K562 (cell line): ENCODE results near the gene TOMT. TPM values are rescaled to one million over a fixed set of nuclear protein-coding genes. Genes with fewer than 3 reads are reported as not detected.

Experiments
- ATAC-seq: fragments of 200-7000 bp; cut with Tn5 transposase; 3 replicates; pipeline ENCODE4 v1.9.1; 2020; ENCODE audit warnings: moderate library complexity
- BruUV-seq: library from RNA; stranded (reverse); fragments of 400-500 nt; replicated peaks from 2 replicates; lab custom pipeline; 2021; lab: Mats Ljungman, UMichigan
- CTCF ChIA-PET: fragments of 300-600 bp; formaldehyde crosslinking; extraction: SDS; loops from one replicate; lab custom pipeline; 2021; ENCODE audit warnings: low intra/inter-chr PET ratio; lab: Yijun Ruan, JAX
- POLR2A ChIA-PET: fragments of 300-600, 350-650 bp; sonication (Branson Sonifier 250); formaldehyde crosslinking; extraction: SDS; loops from one replicate; lab custom pipeline; 2021; ENCODE audit warnings: antibody characterized with exemption, inconsistent platforms; lab: Yijun Ruan, JAX
- DNase-seq, 4 experiments: peaks; one replicate each; pipeline versions ENCODE4 v3.0.0 to v3.0.0-alpha.2; 2011 to 2018; ENCODE audit warnings: low spot score in 3 of 4, mixed read lengths in 3 of 4; ENCODE audit errors: extremely low read depth in 1 of 4
- FAIRE-seq: peaks from 2 replicates; lab custom pipeline; 2011; peaks lifted over from hg19 to GRCh38; lab: Jason Lieb, UNC
- H2AFZ ChIP-seq: 2 replicates; pipeline ENCODE4 v1.6.0; 2011; ENCODE audit warnings: low read depth, low read length, control low read depth, inconsistent platforms
- H3K27ac ChIP-seq: fragments of 200-600 bp; 3 replicates; pipeline ENCODE4 v1.8.0; 2011; ENCODE audit warnings: low read depth, mild to moderate bottlenecking, control low read depth, inconsistent platforms, low read length, moderate library complexity, mixed read lengths; ENCODE audit errors: extremely low read depth
- H3K27me3 ChIP-seq, 2 experiments: fragments of 300-600 bp in 1 of 2; 2 replicates in 1 of 2; 3 replicates in 1 of 2; pipeline versions ENCODE4 v1.6.0 to v1.8.0; 2011; ENCODE audit warnings: inconsistent platforms in 2 of 2, low read length in 2 of 2, mild to moderate bottlenecking in 1 of 2, mixed read lengths in 1 of 2, moderate library complexity in 1 of 2; ENCODE audit not compliant: control insufficient read depth in 2 of 2, insufficient read depth in 2 of 2
- H3K36me3 ChIP-seq: fragments of 300-600 bp; 3 replicates; pipeline ENCODE4 v1.8.0; 2011; ENCODE audit warnings: mild to moderate bottlenecking, low read length, inconsistent platforms; ENCODE audit not compliant: control insufficient read depth, insufficient read depth
- H3K4me1 ChIP-seq, 2 experiments: fragments of 200-600 bp in 1 of 2; replicated peaks in 1 of 2; 2 replicates in 1 of 2; 3 replicates in 1 of 2; pipeline versions ENCODE4 v1.5.1 to v1.8.0; 2011; ENCODE audit warnings: inconsistent platforms in 2 of 2, low read length in 2 of 2, mild to moderate bottlenecking in 1 of 2, mixed read lengths in 1 of 2, moderate library complexity in 1 of 2; ENCODE audit not compliant: control insufficient read depth in 2 of 2, insufficient read depth in 2 of 2
- H3K4me2 ChIP-seq: 2 replicates; pipeline ENCODE4 v1.6.1; 2011; ENCODE audit warnings: low read length, control low read depth, inconsistent platforms, mixed read lengths; ENCODE audit not compliant: insufficient read depth
- H3K4me3 ChIP-seq: fragments of 200-600 bp; sonication (generic), shearing (Covaris generic); 2 replicates; pipeline ENCODE4 v1.5.1; 2016; ENCODE audit warnings: control low read depth, inconsistent platforms
- H3K79me2 ChIP-seq: fragments of 200-600 bp; 3 replicates; pipeline ENCODE4 v1.8.0; 2011; ENCODE audit warnings: low read length, inconsistent platforms; ENCODE audit not compliant: control insufficient read depth, insufficient read depth
- H3K9ac ChIP-seq, 2 experiments: 2 replicates each; pipeline versions ENCODE4 v1.6.0 to v1.6.1; 2011; ENCODE audit warnings: low read depth in 2 of 2, low read length in 2 of 2, control low read depth in 1 of 2, inconsistent platforms in 1 of 2, mild to moderate bottlenecking in 1 of 2, mixed read lengths in 1 of 2; ENCODE audit not compliant: insufficient read depth in 1 of 2
- H3K9me1 ChIP-seq: one replicate; pipeline ENCODE4 v1.6.0; 2011; ENCODE audit warnings: inconsistent platforms, mild to moderate bottlenecking, low read length, moderate library complexity; ENCODE audit not compliant: control insufficient read depth, insufficient read depth
- H3K9me3 ChIP-seq: replicated peaks from 2 replicates; pipeline ENCODE4 v1.5.1; 2011; ENCODE audit warnings: low read depth, low read length, inconsistent platforms; ENCODE audit not compliant: control insufficient read depth, insufficient read depth
- H4K20me1 ChIP-seq: replicated peaks from 2 replicates; pipeline ENCODE4 v1.6.1; 2011; ENCODE audit warnings: low read length, inconsistent platforms, mixed read lengths; ENCODE audit not compliant: control insufficient read depth, insufficient read depth
- ATF3 ChIP-seq, 2 experiments: fragments of 450-650 bp in 1 of 2; sonication (generic) in 1 of 2; formaldehyde crosslinking in 1 of 2; IDR thresholded peaks in 1 of 2; conservative IDR thresholded peaks in 1 of 2; 2 replicates each; pipeline versions ENCODE4 v1.6.1 to v1.8.1; 2016 to 2023; ENCODE audit warnings: mild to moderate bottlenecking in 2 of 2, moderate library complexity in 2 of 2, inconsistent platforms in 1 of 2, missing genetic modification reagents in 1 of 2
- ATF4 ChIP-seq: fragments of 450-650 bp; formaldehyde crosslinking; IDR thresholded peaks from 2 replicates; pipeline ENCODE4 v1.4.0; 2022; ENCODE audit warnings: mild to moderate bottlenecking, moderate library complexity
- BCL6 ChIP-seq: fragments of 250-450 bp; sonication (Bioruptor Pico); IDR thresholded peaks from 2 replicates; pipeline ENCODE4 v1.4.0; 2020
- EP300 ChIP-seq: IDR thresholded peaks from 2 replicates; pipeline ENCODE4 v1.6.1; 2012; ENCODE audit warnings: low read length, improper control_type of control experiment
- JUND ChIP-seq, 2 experiments: IDR thresholded peaks; 2 replicates in 1 of 2; 3 replicates in 1 of 2; pipeline ENCODE4 v1.6.1; 2011; ENCODE audit warnings: borderline replicate concordance in 2 of 2, low read depth in 2 of 2, low read length in 2 of 2, improper control_type of control experiment in 1 of 2, missing biosample characterization in 1 of 2, missing genetic modification characterization in 1 of 2, missing genetic modification reagents in 1 of 2
- NR2C1 ChIP-seq, 2 experiments: fragments of 450-650 bp; IDR thresholded peaks; 2 replicates each; pipeline ENCODE4 v1.6.1; 2017; ENCODE audit warnings: mild to moderate bottlenecking in 2 of 2, antibody characterized with exemption in 1 of 2, inconsistent platforms in 1 of 2, missing compliant biosample characterization in 1 of 2, missing genetic modification characterization in 1 of 2
- PKNOX1 ChIP-seq: fragments of 450-650 bp; IDR thresholded peaks from 2 replicates; pipeline ENCODE4 v1.6.1; 2016
- POLR2A ChIP-seq: fragments of 450-650 bp; conservative IDR thresholded peaks from 2 replicates; pipeline ENCODE4 v1.6.1; 2016
- RBBP5 ChIP-seq: fragments of 200-600 bp; sonication (generic); IDR thresholded peaks from 2 replicates; pipeline ENCODE4 v1.6.1; 2012; ENCODE audit warnings: borderline replicate concordance, mild to moderate bottlenecking, low read length, control low read depth, inconsistent platforms; ENCODE audit not compliant: insufficient read depth, poor library complexity, severe bottlenecking
- SAP30 ChIP-seq: fragments of 200-600 bp; sonication (generic); IDR thresholded peaks from 2 replicates; pipeline ENCODE4 v1.6.1; 2012; ENCODE audit warnings: borderline replicate concordance, low read depth, mild to moderate bottlenecking, moderate library complexity, low read length, control low read depth, inconsistent platforms; ENCODE audit not compliant: insufficient read depth, poor library complexity, severe bottlenecking
- SMAD4 ChIP-seq: fragments of 250-450 bp; sonication (Bioruptor Pico); conservative IDR thresholded peaks from 2 replicates; pipeline ENCODE4 v1.8.0; 2021; ENCODE audit warnings: inconsistent platforms, mild to moderate bottlenecking, moderate library complexity
- TRIM24 ChIP-seq, 2 experiments: fragments of 450-650 bp; IDR thresholded peaks; 2 replicates each; pipeline ENCODE4 v1.6.1; 2016
- ZBED1 ChIP-seq: IDR thresholded peaks from 2 replicates; pipeline ENCODE4 v1.6.1; 2014
- ZEB2 ChIP-seq: fragments of 450-650 bp; IDR thresholded peaks from 2 replicates; pipeline ENCODE4 v1.6.1; 2016
- ZNF395 ChIP-seq: fragments of 200-800 bp; sonication (Bioruptor generic); IDR thresholded peaks from 2 replicates; pipeline ENCODE4 v1.6.1; 2017; ENCODE audit warnings: missing genetic modification characterization, missing compliant biosample characterization
- ZNF589 ChIP-seq: fragments of 200-800 bp; sonication (Bioruptor generic); IDR thresholded peaks from 2 replicates; pipeline ENCODE4 v1.6.1; 2016; ENCODE audit warnings: low read depth, missing genetic modification characterization, missing compliant biosample characterization
- ZNF764 ChIP-seq: fragments of 250-450 bp; sonication (Bioruptor Pico); IDR thresholded peaks from 2 replicates; pipeline ENCODE4 v1.4.0; 2020; ENCODE audit warnings: low read depth, mild to moderate bottlenecking, moderate library complexity
- WGBS: fragments of 100-300 bp; shearing (Covaris generic); methylation state at CpG from one replicate; pipeline ENCODE4 v1.1.6; 2016; ENCODE audit warnings: low coverage, mixed read lengths; ENCODE audit not compliant: insufficient coverage; ENCODE audit errors: missing lambda C conversion rate; 5-methylcytosine and 5-hydroxymethylcytosine counted together
- in situ Hi-C: fragments of 300-500 bp; cut with MboI; formaldehyde crosslinking; loops from 4 replicates; pipeline ENCODE4 v1.15.0; 2018; ENCODE audit warnings: inconsistent platforms, mixed read lengths
- intact Hi-C: fragments of 100-400 bp; cut with micrococcal nuclease; formaldehyde crosslinking; loops from 2 replicates; pipeline ENCODE4 v1.14.2; 2022
- polyA plus RNA-seq, 8 experiments: library from polyadenylated mRNA; depleted of rRNA in 4 of 8; stranded (reverse) in 5 of 8; unstranded in 3 of 8; fragments of >200 nt; fragmentation: Nextera tagmentation in 2 of 8; fragmentation: Illumina TruSeq in 1 of 8; extraction: Ambion mirVana in 2 of 8; extraction: Trizol in 1 of 8; gene quantifications; 2 replicates each; pipeline versions ENCODE4 v1.2.1 to v1.2.3, GENCODE V29; 2011 to 2014; ENCODE audit warnings: inconsistent platforms in 1 of 8, missing spikeins in 1 of 8
- total RNA-seq, 7 experiments: library from RNA; depleted of rRNA in 6 of 7; stranded (reverse); fragments of >200 nt in 6 of 7; fragmentation: Illumina TruSeq in 2 of 7; extraction: Trizol in 2 of 7; gene quantifications; 2 replicates each; pipeline versions ENCODE4 v1.2.1 to v1.2.3, GENCODE V29; 2011 to 2021; ENCODE audit warnings: low replicate concordance in 1 of 7

Gene TOMT
- total and polyA plus RNA-seq, 9 of the 15 experiments (the other 6 are each of a cell fraction or from before 2014, with no cell fraction given) = not detected

GRCh38 chr11:72154816-72155215 is 49.1 kb downstream of the TOMT start:
- no peaks in the 10 kb centered on the region; a peak in 1 of 5 replicates for H3K27me3 ChIP-seq
- H3K27ac ChIP-seq = no peak overlapping the region; the same call in 2 of the 3 replicates
- intact Hi-C loops (no loop called here), in situ Hi-C loops (loop anchor here (5.0 kb wide), 1 partner anchor 133 kb away; no protein-coding TSS in a partner anchor)
- no peak for FAIRE-seq
- CTCF ChIA-PET = no interaction called here
- DNase-seq = peak in 1 of 4 experiments; percentile 16
- POLR2A ChIA-PET = interaction anchor here (0.5 to 1.7 kb wide), 5 partner anchors 12 to 133 kb away, joined by 3 to 6 read pairs (median 3); no protein-coding TSS in a partner anchor
- no peaks in the 10 kb centered on the region for H3K36me3 ChIP-seq
- H4K20me1 ChIP-seq = no peaks in the 10 kb centered on the region
- no peaks in the 10 kb centered on the region for H3K79me2 ChIP-seq
- ATAC-seq = peak; percentile 72
- H2AFZ ChIP-seq = peak overlapping the region; percentile 82
- H3K4me2 ChIP-seq = no peak overlapping the region
- WGBS = 37% methylated on average over 3 of the region's 3 CpGs
- no peaks in the 10 kb centered on the region for H3K9me1 ChIP-seq
- H3K9ac ChIP-seq = no peak overlapping the region
- H3K4me1 ChIP-seq = peaks cover 3 to 22% of the 10 kb centered on the region in 2 experiments; a peak in 4 of 5 replicates
- H3K4me3 ChIP-seq = no peak overlapping the region
- no TSS peak for BruUV-seq
- H3K9me3 ChIP-seq = no peaks in the 10 kb centered on the region
- TF ChIP-seq ZEB2 (no peak), PKNOX1 (peak; percentile 47), TRIM24 (IDR thresholded peaks at IDR 0.05) (peak; percentile 21 to 61; a peak in 1 of 4 replicates), ZBED1 (no peak), ZNF764 (CRISPR knock-in tag) (no peak), BCL6 (CRISPR knock-in tag) (no peak), ATF3 (IDR thresholded peaks at IDR 0.05) (peak; percentile 83), ATF3 (CRISPR knock-in tag; conservative IDR thresholded peaks at IDR 0.05) (no peak), RBBP5 (no peak), ATF4 (CRISPR knock-in tag) (0 out of 2 replicates have a peak, but pooled peaks have one; percentile 37), JUND (IDR thresholded peaks at IDR 0.05; ENCODE audit: borderline replicate concordance, low read depth, low read length) (0 out of 2 replicates have a peak, but pooled peaks have one; percentile 12), JUND (tag; IDR thresholded peaks at IDR 0.05; ENCODE audit: borderline replicate concordance, low read depth, low read length) (no peak; the same call in 2 of the 3 replicates), POLR2A (no peak), SAP30 (no peak), EP300 (peak; percentile 49; the same call in 1 of the 2 replicates), ZNF589 (CRISPR knock-in tag) (peak; percentile 76), NR2C1 (IDR thresholded peaks at IDR 0.05) (no peak), NR2C1 (tag; IDR thresholded peaks at IDR 0.05) (peak; percentile 44; the same call in 1 of the 2 replicates), SMAD4 (CRISPR knock-in tag) (0 out of 2 replicates have a peak, but pooled peaks have one; percentile 43), ZNF395 (CRISPR knock-in tag) (0 out of 2 replicates have a peak, but pooled peaks have one; percentile 54)
